Measurements from ENCODE around the gene KPNA5. TPM values are rescaled to one million over a fixed set of nuclear protein-coding genes. Genes with fewer than 3 reads are reported as not detected.

Gene KPNA5
- total RNA-seq, 1 experiment from 2014 or later, result 12.0 TPM

DNA sequence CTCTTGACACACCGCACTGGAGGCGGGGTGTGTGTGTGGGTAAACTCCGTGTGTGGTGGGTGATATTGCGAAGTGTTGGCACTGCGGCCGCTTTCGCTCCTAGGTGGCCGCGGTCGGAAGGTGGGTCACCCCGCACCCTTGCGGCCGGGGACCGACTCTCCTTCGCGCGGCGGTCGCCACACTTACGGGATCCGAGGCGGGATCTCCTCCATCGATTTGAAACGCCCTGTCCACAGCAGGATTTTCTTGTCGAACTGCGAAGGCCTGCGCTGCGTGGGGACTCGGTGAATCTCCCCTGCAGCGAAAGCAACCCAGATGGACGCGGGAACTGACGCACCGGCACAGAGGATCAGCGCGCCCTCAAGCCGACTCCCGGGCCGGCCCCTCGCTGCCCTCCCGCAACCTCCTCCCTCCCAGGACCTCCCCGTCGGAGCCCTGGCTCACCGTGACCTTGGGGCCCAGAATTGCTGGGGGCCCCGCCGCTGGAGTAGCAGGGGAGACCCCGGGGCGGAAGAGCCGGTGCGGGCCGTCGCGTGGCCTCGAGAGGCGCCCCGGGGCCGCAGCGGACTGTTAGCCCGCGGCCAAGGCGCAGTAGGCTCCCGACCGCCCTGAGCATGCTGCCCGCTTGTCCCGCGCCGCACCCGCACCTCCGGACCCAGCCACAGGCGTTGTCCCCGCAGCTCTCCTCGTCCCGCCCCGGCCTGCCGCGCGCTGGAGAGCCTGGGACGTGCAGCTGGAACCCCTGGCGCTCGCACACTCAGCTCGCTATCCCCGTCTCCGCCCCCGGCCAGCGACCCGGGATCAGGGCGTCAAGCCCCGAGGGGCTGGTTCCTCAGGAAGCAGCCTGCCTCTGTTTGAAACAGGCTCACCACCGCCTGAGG is 84.2 kb downstream of the KPNA5 start, which contains the start of gene FAM162B:
Gene FAM162B, minus strand, starts transcription at position 759 of the 881 bp plus-strand sequence. Its CDS starts 143 bp downstream, at position 616.
- Histone ChIP-seq H3K36me3 (ENCODE audit: control insufficient read depth, insufficient read depth, low read length) (no peaks in the 10 kb centered on the region), H3K9me3 (no peaks in the 10 kb centered on the region), H3K27me3 (replicated peaks; ENCODE audit: control insufficient read depth, insufficient read depth, low read length) (no peaks in the 10 kb centered on the region), H3K4me1 (no peaks in the 10 kb centered on the region), H3K4me3 (ENCODE audit: low read depth, low read length) (no peak within 1 kb of the TSS)
- H3K4me1 Mint-ChIP-seq (ENCODE audit: low read depth, unreplicated experiment), result peaks cover 7% of the 10 kb centered on the region
- TF ChIP-seq CTCF (IDR thresholded peaks at IDR 0.05; ENCODE audit: insufficient read depth in 1 of 2, low read depth in 1 of 2, low read length in 1 of 2, severe bottlenecking in 1 of 2, unreplicated experiment in 1 of 2), result no peak
- no TSS peak for BruUV-seq (replicated peaks)
- intact Hi-C loops (cut with micrococcal nuclease; ENCODE audit: unreplicated experiment), result no loop called here
- H3K27me3 Mint-ChIP-seq (ENCODE audit: insufficient read depth, unreplicated experiment), result no peaks in the 10 kb centered on the region
- CTCF ChIA-PET, result no interaction called here
- no peak for DNase-seq
- no peak within 1 kb of the TSS for H3K27ac Mint-ChIP-seq (ENCODE audit: unreplicated experiment)
- no peaks in the 10 kb centered on the region for H3K9me3 Mint-ChIP-seq (ENCODE audit: unreplicated experiment)
- POLR2A ChIA-PET, result no interaction called here
- H3K4me3 Mint-ChIP-seq (ENCODE audit: unreplicated experiment), result no peak within 1 kb of the TSS
- no peaks in the 10 kb centered on the region for H3K36me3 Mint-ChIP-seq (ENCODE audit: insufficient read depth, unreplicated experiment)

DNA sequence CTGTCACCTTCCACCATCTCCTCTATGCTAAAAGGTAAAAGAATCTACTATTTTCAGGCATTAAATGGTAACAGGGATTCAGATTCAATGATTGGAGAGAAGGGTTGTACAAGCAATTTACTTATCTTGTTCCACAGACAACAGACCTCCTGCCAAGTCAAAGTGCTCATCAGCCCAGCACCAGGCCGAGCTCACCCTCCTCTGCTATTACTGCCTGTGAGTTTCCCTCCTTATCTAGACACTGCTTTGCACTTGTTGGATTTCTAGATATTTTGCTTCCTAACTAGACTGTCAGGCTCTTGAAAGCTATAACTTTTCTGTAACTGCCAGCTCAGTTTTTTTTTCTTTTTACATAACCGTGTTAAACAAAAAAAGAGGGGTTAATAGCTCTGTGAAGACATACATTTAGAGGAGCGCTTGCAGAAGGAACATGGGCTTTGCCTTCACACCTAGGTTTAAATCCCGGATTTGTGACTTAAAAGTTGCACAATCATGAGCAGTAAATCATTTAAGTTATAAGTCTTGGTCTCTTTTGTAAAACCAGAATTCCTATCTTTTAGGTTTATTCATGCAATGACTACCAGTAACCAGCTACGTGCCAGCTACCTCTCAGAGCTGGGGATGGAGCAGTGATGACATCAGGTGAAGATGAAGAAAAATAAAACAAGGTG is 85.6 kb downstream of the KPNA5 start:
- Mint-ChIP-seq H3K36me3 (ENCODE audit: insufficient read depth, unreplicated experiment) (no peaks in the 10 kb centered on the region), H3K4me1 (ENCODE audit: low read depth, unreplicated experiment) (peaks cover 7% of the 10 kb centered on the region), H3K27ac (ENCODE audit: unreplicated experiment) (no peak overlapping the region), H3K27me3 (ENCODE audit: insufficient read depth, unreplicated experiment) (no peaks in the 10 kb centered on the region), H3K9me3 (ENCODE audit: unreplicated experiment) (no peaks in the 10 kb centered on the region), H3K4me3 (ENCODE audit: unreplicated experiment) (no peak overlapping the region)
- Histone ChIP-seq H3K4me1 (no peaks in the 10 kb centered on the region), H3K9me3 (no peaks in the 10 kb centered on the region), H3K27me3 (replicated peaks; ENCODE audit: control insufficient read depth, insufficient read depth, low read length) (no peaks in the 10 kb centered on the region), H3K4me3 (ENCODE audit: low read depth, low read length) (no peak overlapping the region), H3K36me3 (ENCODE audit: control insufficient read depth, insufficient read depth, low read length) (no peaks in the 10 kb centered on the region)
- ChIA-PET POLR2A (interaction anchor here (0.6 kb wide), 1 partner anchor 622 kb away, joined by 3 read pairs; no protein-coding TSS in a partner anchor), CTCF (no interaction called here)
- no TSS peak for BruUV-seq (replicated peaks)
- TF ChIP-seq CTCF (IDR thresholded peaks at IDR 0.05; ENCODE audit: insufficient read depth in 1 of 2, low read depth in 1 of 2, low read length in 1 of 2, severe bottlenecking in 1 of 2, unreplicated experiment in 1 of 2), result no peak
- intact Hi-C loops (cut with micrococcal nuclease; ENCODE audit: unreplicated experiment), result no loop called here
- DNase-seq, result no peak

DNA sequence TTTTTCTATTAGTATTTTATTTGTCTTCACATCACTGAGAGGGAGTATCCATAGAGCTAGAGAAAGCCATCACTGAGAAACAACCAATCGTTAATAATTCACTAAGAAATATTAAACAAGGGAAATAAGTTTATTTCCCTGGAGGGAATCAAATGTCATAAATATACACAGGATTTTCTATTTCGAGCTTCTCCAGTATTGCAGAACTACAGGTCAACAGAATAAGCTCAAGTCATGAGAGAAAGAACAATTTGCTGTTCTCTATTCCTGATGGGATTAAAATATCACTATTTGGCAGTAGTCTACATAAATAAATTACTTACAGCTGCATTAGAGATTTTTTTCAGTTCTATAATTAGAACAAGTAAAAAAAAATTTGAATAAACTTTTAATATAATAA is 86.7 kb downstream of the KPNA5 start:
- ChIA-PET POLR2A (no interaction called here), CTCF (no interaction called here)
- no peak for TF ChIP-seq CTCF (IDR thresholded peaks at IDR 0.05; ENCODE audit: insufficient read depth in 1 of 2, low read depth in 1 of 2, low read length in 1 of 2, severe bottlenecking in 1 of 2, unreplicated experiment in 1 of 2)
- Mint-ChIP-seq H3K36me3 (ENCODE audit: insufficient read depth, unreplicated experiment) (no peaks in the 10 kb centered on the region), H3K9me3 (ENCODE audit: unreplicated experiment) (no peaks in the 10 kb centered on the region), H3K27me3 (ENCODE audit: insufficient read depth, unreplicated experiment) (no peaks in the 10 kb centered on the region), H3K4me3 (ENCODE audit: unreplicated experiment) (no peak overlapping the region), H3K4me1 (ENCODE audit: low read depth, unreplicated experiment) (peaks cover 7% of the 10 kb centered on the region), H3K27ac (ENCODE audit: unreplicated experiment) (no peak overlapping the region)
- Histone ChIP-seq H3K9me3 (no peaks in the 10 kb centered on the region), H3K36me3 (ENCODE audit: control insufficient read depth, insufficient read depth, low read length) (no peaks in the 10 kb centered on the region), H3K4me3 (ENCODE audit: low read depth, low read length) (no peak overlapping the region), H3K4me1 (no peaks in the 10 kb centered on the region), H3K27me3 (replicated peaks; ENCODE audit: control insufficient read depth, insufficient read depth, low read length) (no peaks in the 10 kb centered on the region)
- DNase-seq, result no peak
- BruUV-seq (replicated peaks), result no TSS peak
- intact Hi-C loops (cut with micrococcal nuclease; ENCODE audit: unreplicated experiment), result no loop called here

All from Caco-2 (cell line).